NCI-H510A (cell line): ENCODE results near the gene UIMC1.
"Not testable (repeated sequence)": the region's sequence is repeated elsewhere in the genome, so short reads cannot be mapped to it uniquely, and the experiment has no call there.

Source experiments
- DNase-seq: peaks from one replicate; lab custom pipeline; 2025; lab: John Stamatoyannopoulos, UW

Gene UIMC1

GRCh38 chr5:177005619-177006264 lies 837 bp downstream of the UIMC1 start:
- DNase-seq: peak; percentile 44

GRCh38 chr5:177004961-177005360 lies 1.6 kb downstream of the UIMC1 start:
- DNase-seq: no peak

GRCh38 chr5:177003649-177004048 lies 2.9 kb downstream of the UIMC1 start:
- no peak for DNase-seq

GRCh38 chr5:176999526-176999925 lies 7.1 kb downstream of the UIMC1 start:
- not testable (repeated sequence) for DNase-seq

GRCh38 chr5:176998828-176999227 lies 7.8 kb downstream of the UIMC1 start:
- no peak for DNase-seq

- no peak for DNase-seq
These were observed 9.8 kb downstream of the UIMC1 start for GRCh38 chr5:176996780-176997179.

- DNase-seq: no peak
These were observed 10.4 kb downstream of the UIMC1 start for GRCh38 chr5:176995896-176996767.

- DNase-seq: no peak
These were observed 11.5 kb downstream of the UIMC1 start for GRCh38 chr5:176995122-176995490.

- no peak for DNase-seq
These were observed 12.0 kb downstream of the UIMC1 start for GRCh38 chr5:176994460-176995121.

- not testable (repeated sequence) for DNase-seq
These were observed 13.5 kb downstream of the UIMC1 start for GRCh38 chr5:176993081-176993480.

- DNase-seq: no peak
These were observed 19.0 kb downstream of the UIMC1 start for GRCh38 chr5:176987583-176987982.

GRCh38 chr5:176986280-176986679 lies 20.3 kb downstream of the UIMC1 start:
- no peak for DNase-seq

GRCh38 chr5:176985516-176985915 lies 21.1 kb downstream of the UIMC1 start:
- DNase-seq: no peak

GRCh38 chr5:176984176-176984575 lies 22.4 kb downstream of the UIMC1 start:
- not testable (repeated sequence) for DNase-seq

- DNase-seq: not testable (repeated sequence)
These were observed 23.0 kb downstream of the UIMC1 start for GRCh38 chr5:176983593-176983992.

- not testable (repeated sequence) for DNase-seq
These were observed 23.5 kb downstream of the UIMC1 start for GRCh38 chr5:176983112-176983511.

- DNase-seq: no peak
These were observed 25.8 kb downstream of the UIMC1 start for GRCh38 chr5:176980818-176981217.

- DNase-seq: no peak
These were observed 26.9 kb downstream of the UIMC1 start for GRCh38 chr5:176979669-176980068.

- DNase-seq: no peak
These were observed 40.9 kb downstream of the UIMC1 start for GRCh38 chr5:176965633-176966032.

GRCh38 chr5:176959051-176959450 lies 47.5 kb downstream of the UIMC1 start:
- DNase-seq: no peak

- no peak for DNase-seq
These were observed 49.8 kb downstream of the UIMC1 start for GRCh38 chr5:176956756-176957155.

GRCh38 chr5:176955895-176956294 lies 50.7 kb downstream of the UIMC1 start:
- DNase-seq: no peak

GRCh38 chr5:176954050-176954449 lies 52.5 kb downstream of the UIMC1 start:
- no peak for DNase-seq
